ENCODE measurements around the gene EPHA6. TPM values are rescaled to one million over a fixed set of nuclear protein-coding genes. Genes with fewer than 3 reads are reported as not detected.

Gene EPHA6
- total and polyA plus RNA-seq, 8 donors = 0.23 to 0.79 (median 0.41) TPM

- ATAC-seq (no peak), DNase-seq (no peak)
- H3K9me3 ChIP-seq = no peaks in the 10 kb centered on the region
- intact Hi-C loops (cut with DNase I) = no loop called here
- no peaks in the 10 kb centered on the region for H3K27me3 ChIP-seq
- H3K4me3 ChIP-seq = no peak overlapping the region
- H3K36me3 ChIP-seq = no peaks in the 10 kb centered on the region
- no peaks in the 10 kb centered on the region for H3K4me1 ChIP-seq
- H3K27ac ChIP-seq = no peak overlapping the region
- TF ChIP-seq, protein P1, sequence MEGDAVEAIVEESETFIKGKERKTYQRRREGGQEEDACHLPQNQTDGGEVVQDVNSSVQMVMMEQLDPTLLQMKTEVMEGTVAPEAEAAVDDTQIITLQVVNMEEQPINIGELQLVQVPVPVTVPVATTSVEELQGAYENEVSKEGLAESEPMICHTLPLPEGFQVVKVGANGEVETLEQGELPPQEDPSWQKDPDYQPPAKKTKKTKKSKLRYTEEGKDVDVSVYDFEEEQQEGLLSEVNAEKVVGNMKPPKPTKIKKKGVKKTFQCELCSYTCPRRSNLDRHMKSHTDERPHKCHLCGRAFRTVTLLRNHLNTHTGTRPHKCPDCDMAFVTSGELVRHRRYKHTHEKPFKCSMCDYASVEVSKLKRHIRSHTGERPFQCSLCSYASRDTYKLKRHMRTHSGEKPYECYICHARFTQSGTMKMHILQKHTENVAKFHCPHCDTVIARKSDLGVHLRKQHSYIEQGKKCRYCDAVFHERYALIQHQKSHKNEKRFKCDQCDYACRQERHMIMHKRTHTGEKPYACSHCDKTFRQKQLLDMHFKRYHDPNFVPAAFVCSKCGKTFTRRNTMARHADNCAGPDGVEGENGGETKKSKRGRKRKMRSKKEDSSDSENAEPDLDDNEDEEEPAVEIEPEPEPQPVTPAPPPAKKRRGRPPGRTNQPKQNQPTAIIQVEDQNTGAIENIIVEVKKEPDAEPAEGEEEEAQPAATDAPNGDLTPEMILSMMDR (IDR thresholded peaks at IDR 0.05) = no peak
Measured at GRCh38 chr3:97692389-97692788, 878.0 kb downstream of the EPHA6 start.

- no peak overlapping the region for H3K4me3 ChIP-seq
- TF ChIP-seq, protein P1 (IDR thresholded peaks at IDR 0.05) = no peak
- intact Hi-C loops (cut with DNase I) = no loop called here
- H3K4me1 ChIP-seq = no peaks in the 10 kb centered on the region
- H3K9me3 ChIP-seq = no peaks in the 10 kb centered on the region
- DNase-seq = no peak
- no peaks in the 10 kb centered on the region for H3K27me3 ChIP-seq
- ATAC-seq = no peak
- no peaks in the 10 kb centered on the region for H3K36me3 ChIP-seq
- no peak overlapping the region for H3K27ac ChIP-seq
Measured at GRCh38 chr3:97692831-97693230, 878.4 kb downstream of the EPHA6 start.

- TF ChIP-seq, protein P1 (IDR thresholded peaks at IDR 0.05) = no peak
Measured at GRCh38 chr3:97694876-97695275, 880.5 kb downstream of the EPHA6 start.

GRCh38 chr3:97698691-97699090 lies 884.3 kb downstream of the EPHA6 start:
- no peak overlapping the region for H3K27ac ChIP-seq
- intact Hi-C loops (cut with DNase I) = no loop called here
- no peaks in the 10 kb centered on the region for H3K36me3 ChIP-seq
- H3K27me3 ChIP-seq = no peaks in the 10 kb centered on the region
- DNase-seq (peak in 1 of 4 donors; percentile 12), ATAC-seq (no peak)
- no peak overlapping the region for H3K4me3 ChIP-seq
- H3K9me3 ChIP-seq = no peaks in the 10 kb centered on the region
- no peaks in the 10 kb centered on the region for H3K4me1 ChIP-seq
- TF ChIP-seq, protein P1 (IDR thresholded peaks at IDR 0.05) = no peak

More at GRCh38 chr3:97694876-97695275, 880.5 kb downstream of the EPHA6 start:
- Histone ChIP-seq H3K9me3 (no peaks in the 10 kb centered on the region), H3K4me3 (no peak overlapping the region), H3K27me3 (no peaks in the 10 kb centered on the region), H3K27ac (no peak overlapping the region), H3K36me3 (no peaks in the 10 kb centered on the region), H3K4me1 (no peaks in the 10 kb centered on the region)
- DNase-seq (no peak), ATAC-seq (no peak)
- intact Hi-C loops (cut with DNase I) = no loop called here

- Histone ChIP-seq H3K36me3 (no peaks in the 10 kb centered on the region), H3K9me3 (no peaks in the 10 kb centered on the region), H3K4me1 (no peaks in the 10 kb centered on the region), H3K27me3 (no peaks in the 10 kb centered on the region), H3K27ac (no peak overlapping the region), H3K4me3 (no peak overlapping the region)
- intact Hi-C loops (cut with DNase I) = no loop called here
- TF ChIP-seq, protein P1 (IDR thresholded peaks at IDR 0.05) = no peak
- DNase-seq = no peak
- no peak for ATAC-seq
Measured at GRCh38 chr3:97699889-97700288, 885.5 kb downstream of the EPHA6 start.
